ENCODE results near the gene SAMD7.

The SAMD7 gene

DNA sequence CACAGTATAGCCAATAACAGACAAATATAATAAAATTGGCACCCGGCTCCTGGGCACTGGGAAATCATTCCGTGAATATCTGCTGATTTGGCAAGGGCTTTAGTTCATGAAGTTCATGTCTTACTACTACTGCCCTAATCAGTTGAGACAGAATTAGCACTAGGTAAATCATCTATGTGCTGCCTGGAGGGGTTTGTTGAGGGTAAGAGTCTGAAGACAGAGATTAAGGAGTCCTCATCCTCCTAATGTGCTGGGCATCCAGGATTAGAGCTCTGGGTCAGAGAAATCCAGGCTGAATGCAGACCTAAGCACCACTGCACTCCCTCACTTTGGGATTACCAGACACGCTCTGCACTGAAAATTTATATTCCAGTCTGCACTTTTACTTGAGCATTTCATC lies 2.0 kb downstream of the SAMD7 start:
- TF ChIP-seq FOXM1 (IDR thresholded peaks at IDR 0.05; ENCODE audit: borderline replicate concordance, low read depth): no peak
- TF ChIP-seq TAF1 (IDR thresholded peaks at IDR 0.05; ENCODE audit: low read depth): no peak
- no peak for TF ChIP-seq ZBTB7A (IDR thresholded peaks at IDR 0.05; ENCODE audit: low read depth)
- no peak for TF ChIP-seq EGR1 (IDR thresholded peaks at IDR 0.05)
- TF ChIP-seq CREB1 (IDR thresholded peaks at IDR 0.05; ENCODE audit: low read depth): no peak
- TF ChIP-seq, protein P1, sequence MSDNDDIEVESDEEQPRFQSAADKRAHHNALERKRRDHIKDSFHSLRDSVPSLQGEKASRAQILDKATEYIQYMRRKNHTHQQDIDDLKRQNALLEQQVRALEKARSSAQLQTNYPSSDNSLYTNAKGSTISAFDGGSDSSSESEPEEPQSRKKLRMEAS (IDR thresholded peaks at IDR 0.05): no peak
- TF ChIP-seq RAD21 (IDR thresholded peaks at IDR 0.05; ENCODE audit: low read depth): no peak

DNA sequence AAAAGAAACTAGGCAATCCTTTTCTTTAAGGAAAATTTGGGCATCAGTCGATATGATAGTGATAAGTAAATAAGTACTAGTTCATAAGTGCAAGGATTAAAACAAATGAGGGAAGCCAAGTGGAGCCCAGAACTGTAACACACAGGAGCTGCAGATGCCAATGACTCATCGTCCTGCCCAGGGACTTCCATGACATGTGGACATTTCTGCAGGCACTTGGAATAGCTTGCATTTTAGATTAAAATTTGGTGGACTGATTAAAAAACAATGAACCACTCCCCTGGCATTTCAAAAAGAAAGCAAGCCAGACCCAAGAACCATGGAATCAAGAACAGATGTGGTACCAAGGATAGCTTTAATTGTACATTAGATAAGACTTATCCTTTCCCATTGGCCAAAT lies 2.9 kb downstream of the SAMD7 start:
- no peak for TF ChIP-seq TCF12 (IDR thresholded peaks at IDR 0.05; ENCODE audit: low read depth)
- no peak for TF ChIP-seq EP300 (IDR thresholded peaks at IDR 0.05; ENCODE audit: borderline replicate concordance)
- TF ChIP-seq TAF1 (IDR thresholded peaks at IDR 0.05; ENCODE audit: low read depth): no peak
- TF ChIP-seq CREB1 (IDR thresholded peaks at IDR 0.05; ENCODE audit: low read depth): no peak
- TF ChIP-seq ZBTB7A (IDR thresholded peaks at IDR 0.05; ENCODE audit: low read depth): no peak
- no peak for TF ChIP-seq FOXM1 (IDR thresholded peaks at IDR 0.05; ENCODE audit: borderline replicate concordance, low read depth)
- TF ChIP-seq TEAD4 (IDR thresholded peaks at IDR 0.05): no peak

DNA sequence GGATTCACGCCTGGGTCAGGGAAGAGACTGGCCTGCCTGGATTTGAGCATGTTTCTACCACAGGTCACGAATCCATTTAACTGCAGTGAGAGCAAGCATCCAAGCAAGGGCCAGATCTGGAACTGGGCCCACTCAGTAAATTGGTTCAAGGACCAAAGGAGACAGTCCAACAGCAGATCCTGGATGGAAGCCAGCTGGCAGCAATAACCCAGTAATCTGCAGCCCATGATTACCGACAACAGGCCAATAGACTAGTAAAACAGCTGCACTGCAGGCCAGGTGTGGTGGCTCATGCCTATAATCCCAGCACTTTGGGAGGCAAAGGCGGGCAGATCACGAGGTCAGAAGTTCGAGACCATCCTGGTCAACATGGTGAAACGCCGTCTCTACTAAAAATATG lies 11.8 kb downstream of the SAMD7 start:
- TF ChIP-seq NFIC (IDR thresholded peaks at IDR 0.05) (peak; percentile 87), TAF1 (IDR thresholded peaks at IDR 0.05; ENCODE audit: low read depth) (no peak)

DNA sequence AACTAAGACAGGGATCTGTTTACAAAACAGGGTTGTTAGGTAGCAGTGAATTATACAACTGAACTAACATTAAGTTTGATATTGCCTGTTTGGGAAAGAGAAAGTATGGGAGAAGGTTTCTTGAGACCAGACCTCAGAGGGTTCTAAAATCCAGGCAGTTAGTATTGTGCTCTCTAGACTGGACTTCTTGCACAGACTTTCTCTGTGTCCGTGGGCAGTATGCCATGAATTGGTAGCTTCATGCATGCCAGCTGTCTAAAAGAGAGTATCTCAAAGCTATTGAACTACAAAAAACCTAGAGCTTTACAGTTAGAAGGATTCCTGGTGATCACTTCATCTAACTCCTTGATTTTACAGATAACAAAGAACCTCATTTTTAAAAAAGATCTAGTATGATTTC lies 12.5 kb downstream of the SAMD7 start:
- TF ChIP-seq ZBTB7A (IDR thresholded peaks at IDR 0.05; ENCODE audit: low read depth): no peak
- TF ChIP-seq CEBPB (IDR thresholded peaks at IDR 0.05): no peak
- no peak for TF ChIP-seq TEAD4 (IDR thresholded peaks at IDR 0.05)

DNA sequence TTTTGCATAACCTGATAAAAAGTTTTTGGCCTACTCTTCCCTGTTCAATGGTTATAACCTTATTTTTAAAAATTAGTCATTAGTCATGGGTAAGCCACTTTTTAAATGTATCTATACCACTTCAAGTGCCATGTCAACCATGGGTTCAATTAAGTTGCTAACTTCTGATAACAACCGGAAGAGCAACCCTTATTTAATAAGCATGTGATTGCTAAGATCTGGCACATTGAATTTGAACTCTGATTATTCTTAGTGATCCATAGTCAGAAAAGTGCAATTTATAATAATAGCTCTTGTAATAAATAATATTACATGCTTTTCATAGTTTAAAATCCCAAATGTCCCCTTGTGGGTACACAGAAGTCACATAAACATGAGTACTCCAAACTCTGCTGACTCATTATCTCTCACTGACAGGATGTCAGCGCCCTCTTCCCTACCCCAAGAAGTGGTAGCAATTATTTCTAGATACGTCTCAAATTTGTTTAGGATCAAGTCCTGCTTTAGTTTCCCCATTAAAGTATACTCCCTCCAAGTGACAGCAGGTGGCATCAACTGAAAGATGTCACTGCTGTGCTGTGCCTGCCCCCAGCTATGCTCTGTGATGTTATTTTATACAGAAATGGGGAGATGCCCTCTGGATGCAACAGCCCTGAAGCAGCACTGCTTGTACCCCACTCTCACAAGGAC lies 18.6 kb downstream of the SAMD7 start:
- no peak for TF ChIP-seq ZBTB7A (IDR thresholded peaks at IDR 0.05; ENCODE audit: low read depth)
- TF ChIP-seq TAF1 (IDR thresholded peaks at IDR 0.05; ENCODE audit: low read depth): no peak
- TF ChIP-seq, protein P2, sequence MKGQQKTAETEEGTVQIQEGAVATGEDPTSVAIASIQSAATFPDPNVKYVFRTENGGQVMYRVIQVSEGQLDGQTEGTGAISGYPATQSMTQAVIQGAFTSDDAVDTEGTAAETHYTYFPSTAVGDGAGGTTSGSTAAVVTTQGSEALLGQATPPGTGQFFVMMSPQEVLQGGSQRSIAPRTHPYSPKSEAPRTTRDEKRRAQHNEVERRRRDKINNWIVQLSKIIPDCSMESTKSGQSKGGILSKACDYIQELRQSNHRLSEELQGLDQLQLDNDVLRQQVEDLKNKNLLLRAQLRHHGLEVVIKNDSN (IDR thresholded peaks at IDR 0.05): no peak
- TF ChIP-seq FOXM1 (IDR thresholded peaks at IDR 0.05; ENCODE audit: borderline replicate concordance, low read depth): no peak
- no peak for TF ChIP-seq EGR1 (IDR thresholded peaks at IDR 0.05)
- no peak for TF ChIP-seq TEAD4 (IDR thresholded peaks at IDR 0.05)
- TF ChIP-seq EP300 (IDR thresholded peaks at IDR 0.05; ENCODE audit: borderline replicate concordance): no peak
- TF ChIP-seq YY1 (IDR thresholded peaks at IDR 0.05; ENCODE audit: low read depth): no peak
- TF ChIP-seq CEBPB (IDR thresholded peaks at IDR 0.05): no peak
- TF ChIP-seq TCF12 (IDR thresholded peaks at IDR 0.05; ENCODE audit: low read depth): no peak

DNA sequence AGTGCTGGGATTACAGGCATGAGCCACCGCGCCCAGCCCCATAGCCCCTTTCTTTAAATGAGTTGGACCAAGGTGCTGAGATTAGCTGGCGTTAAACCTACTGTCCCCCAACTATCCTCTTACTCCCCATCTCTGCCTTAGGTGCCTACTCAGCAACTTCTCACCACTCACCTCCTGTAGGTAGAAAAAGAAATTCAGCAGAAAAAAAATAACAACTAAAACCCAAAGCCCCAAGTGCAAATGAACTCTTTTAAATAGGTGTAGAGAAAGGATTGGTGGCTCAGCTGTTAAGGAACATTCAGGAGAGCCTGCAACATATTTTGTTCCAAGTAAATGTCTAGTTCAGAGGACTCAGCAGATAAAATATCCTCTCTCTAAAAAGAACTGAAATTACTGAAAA lies 19.5 kb downstream of the SAMD7 start:
- TF ChIP-seq TCF12 (IDR thresholded peaks at IDR 0.05; ENCODE audit: low read depth) (no peak), CEBPB (IDR thresholded peaks at IDR 0.05) (no peak), EGR1 (IDR thresholded peaks at IDR 0.05) (no peak), RAD21 (IDR thresholded peaks at IDR 0.05; ENCODE audit: low read depth) (no peak), TAF1 (IDR thresholded peaks at IDR 0.05; ENCODE audit: low read depth) (no peak), ZBTB7A (IDR thresholded peaks at IDR 0.05; ENCODE audit: low read depth) (no peak)
- TF ChIP-seq, protein P3, sequence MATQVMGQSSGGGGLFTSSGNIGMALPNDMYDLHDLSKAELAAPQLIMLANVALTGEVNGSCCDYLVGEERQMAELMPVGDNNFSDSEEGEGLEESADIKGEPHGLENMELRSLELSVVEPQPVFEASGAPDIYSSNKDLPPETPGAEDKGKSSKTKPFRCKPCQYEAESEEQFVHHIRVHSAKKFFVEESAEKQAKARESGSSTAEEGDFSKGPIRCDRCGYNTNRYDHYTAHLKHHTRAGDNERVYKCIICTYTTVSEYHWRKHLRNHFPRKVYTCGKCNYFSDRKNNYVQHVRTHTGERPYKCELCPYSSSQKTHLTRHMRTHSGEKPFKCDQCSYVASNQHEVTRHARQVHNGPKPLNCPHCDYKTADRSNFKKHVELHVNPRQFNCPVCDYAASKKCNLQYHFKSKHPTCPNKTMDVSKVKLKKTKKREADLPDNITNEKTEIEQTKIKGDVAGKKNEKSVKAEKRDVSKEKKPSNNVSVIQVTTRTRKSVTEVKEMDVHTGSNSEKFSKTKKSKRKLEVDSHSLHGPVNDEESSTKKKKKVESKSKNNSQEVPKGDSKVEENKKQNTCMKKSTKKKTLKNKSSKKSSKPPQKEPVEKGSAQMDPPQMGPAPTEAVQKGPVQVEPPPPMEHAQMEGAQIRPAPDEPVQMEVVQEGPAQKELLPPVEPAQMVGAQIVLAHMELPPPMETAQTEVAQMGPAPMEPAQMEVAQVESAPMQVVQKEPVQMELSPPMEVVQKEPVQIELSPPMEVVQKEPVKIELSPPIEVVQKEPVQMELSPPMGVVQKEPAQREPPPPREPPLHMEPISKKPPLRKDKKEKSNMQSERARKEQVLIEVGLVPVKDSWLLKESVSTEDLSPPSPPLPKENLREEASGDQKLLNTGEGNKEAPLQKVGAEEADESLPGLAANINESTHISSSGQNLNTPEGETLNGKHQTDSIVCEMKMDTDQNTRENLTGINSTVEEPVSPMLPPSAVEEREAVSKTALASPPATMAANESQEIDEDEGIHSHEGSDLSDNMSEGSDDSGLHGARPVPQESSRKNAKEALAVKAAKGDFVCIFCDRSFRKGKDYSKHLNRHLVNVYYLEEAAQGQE (IDR thresholded peaks at IDR 0.05; ENCODE audit: low read depth): no peak

DNA sequence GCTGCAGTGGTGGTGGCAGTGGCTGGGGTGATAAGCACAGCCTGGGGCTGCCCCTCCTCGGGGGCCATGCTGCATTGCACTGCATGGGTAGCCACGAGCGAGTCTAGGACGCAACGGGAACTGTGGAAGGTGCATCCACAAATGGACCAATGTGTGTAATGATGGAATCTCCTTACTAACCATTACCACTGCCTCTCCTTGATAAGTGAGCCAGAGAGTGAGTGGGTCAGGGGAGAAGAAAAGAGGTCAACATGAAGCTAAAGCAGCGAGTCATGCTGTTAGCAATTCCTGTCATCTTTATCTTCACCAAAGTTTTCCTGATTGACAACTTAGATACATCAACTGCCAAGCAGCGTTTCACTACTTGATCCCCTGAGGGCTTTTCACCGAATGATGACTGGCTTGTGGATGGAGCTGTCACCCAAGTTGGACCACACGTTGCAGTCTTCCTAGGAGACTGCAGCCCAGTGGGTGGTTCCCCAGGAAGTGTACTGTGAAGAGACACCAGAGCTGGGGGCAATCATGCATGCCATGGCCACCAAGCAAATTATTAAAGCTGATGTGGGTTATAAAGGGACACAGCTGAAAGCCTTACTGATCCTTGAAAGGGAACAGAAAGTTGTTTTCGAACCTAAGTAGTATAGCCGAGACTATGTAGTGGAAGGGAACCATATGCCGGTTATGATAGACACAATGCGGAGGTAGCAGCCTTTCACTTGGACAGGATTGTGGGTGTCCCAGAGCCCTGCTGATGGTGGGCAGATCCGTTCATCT lies 20.6 kb downstream of the SAMD7 start:
- TF ChIP-seq TAF1 (IDR thresholded peaks at IDR 0.05; ENCODE audit: low read depth) (no peak), YY1 (IDR thresholded peaks at IDR 0.05; ENCODE audit: low read depth) (no peak), FOXM1 (IDR thresholded peaks at IDR 0.05; ENCODE audit: borderline replicate concordance, low read depth) (no peak), CREB1 (IDR thresholded peaks at IDR 0.05; ENCODE audit: low read depth) (no peak), CEBPB (IDR thresholded peaks at IDR 0.05) (no peak), EP300 (IDR thresholded peaks at IDR 0.05; ENCODE audit: borderline replicate concordance) (no peak), TCF12 (IDR thresholded peaks at IDR 0.05; ENCODE audit: low read depth) (no peak), RAD21 (IDR thresholded peaks at IDR 0.05; ENCODE audit: low read depth) (no peak)
- TF ChIP-seq, protein P1 (IDR thresholded peaks at IDR 0.05): no peak

DNA sequence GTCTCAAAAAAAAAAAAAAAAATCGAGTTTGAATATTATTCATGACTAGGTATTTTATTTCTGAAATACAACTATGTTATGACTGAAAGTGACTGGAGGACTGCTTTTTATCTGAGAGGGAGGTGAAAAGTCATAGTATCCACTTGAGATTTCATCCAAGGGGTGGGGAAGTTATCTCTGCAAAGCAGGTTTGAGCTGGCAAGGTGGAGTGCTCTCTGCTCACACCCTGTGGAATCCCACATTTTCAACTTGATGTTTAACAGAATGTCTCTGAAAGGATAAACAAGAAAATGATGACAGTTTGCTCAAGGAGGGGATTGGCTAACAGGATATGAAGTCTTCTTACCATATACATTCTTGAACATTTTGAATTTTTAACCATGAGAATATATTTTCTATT lies 27.9 kb downstream of the SAMD7 start:
- TF ChIP-seq, protein P2 (IDR thresholded peaks at IDR 0.05): no peak
- TF ChIP-seq NFIC (IDR thresholded peaks at IDR 0.05): no peak
- no peak for TF ChIP-seq TEAD4 (IDR thresholded peaks at IDR 0.05)
- no peak for TF ChIP-seq TAF1 (IDR thresholded peaks at IDR 0.05; ENCODE audit: low read depth)
- TF ChIP-seq RAD21 (IDR thresholded peaks at IDR 0.05; ENCODE audit: low read depth): no peak
